H1 (cell line): ENCODE measurements around the gene PNO1. TPM values are rescaled to one million over a fixed set of nuclear protein-coding genes. Genes with fewer than 3 reads are reported as not detected.

Experiments used
- ASH2L ChIP-seq: fragments of 200-600, 300-600 bp; sonication (generic); IDR thresholded peaks from one replicate; pipeline ENCODE4 v1.7.1; 2017; ENCODE audit warnings: low read length
- ATF2 ChIP-seq: IDR thresholded peaks from 2 replicates; pipeline ENCODE4 v1.6.1; 2012; ENCODE audit warnings: low read length, inconsistent platforms
- CHD1 ChIP-seq: IDR thresholded peaks from 2 replicates; pipeline ENCODE4 v1.6.1; 2012; ENCODE audit warnings: low read depth, low read length, improper control_type of control experiment
- CREB1 ChIP-seq: IDR thresholded peaks from 2 replicates; pipeline ENCODE4 v1.6.1; 2012; ENCODE audit warnings: inconsistent platforms
- GABPA ChIP-seq: IDR thresholded peaks from 2 replicates; pipeline ENCODE4 v1.6.1; 2011; ENCODE audit warnings: mild to moderate bottlenecking, low read length, moderate library complexity, borderline replicate concordance; ENCODE audit not compliant: insufficient read depth
- JUND ChIP-seq: IDR thresholded peaks from 2 replicates; pipeline ENCODE4 v1.6.1; 2011; ENCODE audit warnings: mild to moderate bottlenecking, improper control_type of control experiment, low read length
- NRF1 ChIP-seq: IDR thresholded peaks from 2 replicates; pipeline ENCODE4 v1.6.1; 2011; ENCODE audit warnings: mild to moderate bottlenecking, low read depth, low read length, improper control_type of control experiment
- PHF8 ChIP-seq: fragments of 200-600 bp; sonication (generic); conservative IDR thresholded peaks from 2 replicates; pipeline ENCODE4 v1.7.1; 2012; ENCODE audit warnings: low read depth, mild to moderate bottlenecking, inconsistent platforms, low read length, moderate library complexity
- RXRA ChIP-seq: IDR thresholded peaks from 2 replicates; pipeline ENCODE4 v1.6.1; 2011; ENCODE audit warnings: low read depth, mild to moderate bottlenecking, low read length, moderate library complexity; ENCODE audit not compliant: insufficient read depth
- TEAD4 ChIP-seq: IDR thresholded peaks from 2 replicates; pipeline ENCODE4 v1.6.1; 2012; ENCODE audit warnings: low read depth, low read length, inconsistent platforms, mixed read lengths
- polyA plus RNA-seq, 7 experiments: library from polyadenylated mRNA; depleted of rRNA in 3 of 7; stranded (reverse) in 5 of 7; unstranded in 2 of 7; fragments of >200 nt in 5 of 7; fragments of 200-250 nt in 2 of 7; gene quantifications; 1 replicate in 5 of 7; 2 replicates in 1 of 7; 4 replicates in 1 of 7; pipeline versions ENCODE4 v1.2.1 to v1.2.3, GENCODE V29; 2011 to 2013; ENCODE audit warnings: missing spikeins in 2 of 7, mixed read lengths in 2 of 7
- total RNA-seq: library from RNA; stranded (reverse); fragmentation: NEBNext Ultra II Directional; extraction: Animal tissue kit (Norgen Biotek cat#: 25700); gene quantifications from 2 replicates; pipeline ENCODE4 v1.2.1, GENCODE V29; 2021
- TF ChIP-seq, protein P1 (sequence below): fragments of 300-600 bp; sonication (generic); IDR thresholded peaks from 2 replicates; pipeline ENCODE4 v1.7.1; 2012; ENCODE audit warnings: low read length, moderate library complexity, mild to moderate bottlenecking, inconsistent platforms; ENCODE audit not compliant: insufficient replicate concordance

Gene PNO1
- total and polyA plus RNA-seq, 2 of the 8 experiments (the other 6 are each of a cell fraction or from before 2014, with no cell fraction given) = 18.6 to 33.2 TPM

DNA sequence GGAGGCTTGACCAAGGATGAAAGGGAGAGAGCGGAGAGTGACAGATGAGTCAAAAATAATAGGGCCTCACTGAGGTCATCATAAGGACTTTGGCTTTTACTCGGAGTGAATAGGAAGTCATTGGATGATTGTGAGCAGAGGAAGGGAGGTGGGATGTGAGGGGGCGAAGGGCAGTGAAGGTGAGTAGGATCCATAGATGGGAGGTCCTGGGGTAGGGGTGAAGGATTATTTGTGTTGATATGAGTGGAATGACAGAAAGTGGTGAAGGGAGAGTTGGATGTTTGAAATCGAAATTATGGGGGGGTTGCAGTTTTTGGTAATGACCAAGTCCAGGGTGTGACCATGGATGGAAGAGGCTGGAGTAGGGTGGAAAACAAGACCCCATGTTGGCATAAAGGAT is 14.0 kb downstream of the PNO1 start (continued):
- TF ChIP-seq, protein P1, sequence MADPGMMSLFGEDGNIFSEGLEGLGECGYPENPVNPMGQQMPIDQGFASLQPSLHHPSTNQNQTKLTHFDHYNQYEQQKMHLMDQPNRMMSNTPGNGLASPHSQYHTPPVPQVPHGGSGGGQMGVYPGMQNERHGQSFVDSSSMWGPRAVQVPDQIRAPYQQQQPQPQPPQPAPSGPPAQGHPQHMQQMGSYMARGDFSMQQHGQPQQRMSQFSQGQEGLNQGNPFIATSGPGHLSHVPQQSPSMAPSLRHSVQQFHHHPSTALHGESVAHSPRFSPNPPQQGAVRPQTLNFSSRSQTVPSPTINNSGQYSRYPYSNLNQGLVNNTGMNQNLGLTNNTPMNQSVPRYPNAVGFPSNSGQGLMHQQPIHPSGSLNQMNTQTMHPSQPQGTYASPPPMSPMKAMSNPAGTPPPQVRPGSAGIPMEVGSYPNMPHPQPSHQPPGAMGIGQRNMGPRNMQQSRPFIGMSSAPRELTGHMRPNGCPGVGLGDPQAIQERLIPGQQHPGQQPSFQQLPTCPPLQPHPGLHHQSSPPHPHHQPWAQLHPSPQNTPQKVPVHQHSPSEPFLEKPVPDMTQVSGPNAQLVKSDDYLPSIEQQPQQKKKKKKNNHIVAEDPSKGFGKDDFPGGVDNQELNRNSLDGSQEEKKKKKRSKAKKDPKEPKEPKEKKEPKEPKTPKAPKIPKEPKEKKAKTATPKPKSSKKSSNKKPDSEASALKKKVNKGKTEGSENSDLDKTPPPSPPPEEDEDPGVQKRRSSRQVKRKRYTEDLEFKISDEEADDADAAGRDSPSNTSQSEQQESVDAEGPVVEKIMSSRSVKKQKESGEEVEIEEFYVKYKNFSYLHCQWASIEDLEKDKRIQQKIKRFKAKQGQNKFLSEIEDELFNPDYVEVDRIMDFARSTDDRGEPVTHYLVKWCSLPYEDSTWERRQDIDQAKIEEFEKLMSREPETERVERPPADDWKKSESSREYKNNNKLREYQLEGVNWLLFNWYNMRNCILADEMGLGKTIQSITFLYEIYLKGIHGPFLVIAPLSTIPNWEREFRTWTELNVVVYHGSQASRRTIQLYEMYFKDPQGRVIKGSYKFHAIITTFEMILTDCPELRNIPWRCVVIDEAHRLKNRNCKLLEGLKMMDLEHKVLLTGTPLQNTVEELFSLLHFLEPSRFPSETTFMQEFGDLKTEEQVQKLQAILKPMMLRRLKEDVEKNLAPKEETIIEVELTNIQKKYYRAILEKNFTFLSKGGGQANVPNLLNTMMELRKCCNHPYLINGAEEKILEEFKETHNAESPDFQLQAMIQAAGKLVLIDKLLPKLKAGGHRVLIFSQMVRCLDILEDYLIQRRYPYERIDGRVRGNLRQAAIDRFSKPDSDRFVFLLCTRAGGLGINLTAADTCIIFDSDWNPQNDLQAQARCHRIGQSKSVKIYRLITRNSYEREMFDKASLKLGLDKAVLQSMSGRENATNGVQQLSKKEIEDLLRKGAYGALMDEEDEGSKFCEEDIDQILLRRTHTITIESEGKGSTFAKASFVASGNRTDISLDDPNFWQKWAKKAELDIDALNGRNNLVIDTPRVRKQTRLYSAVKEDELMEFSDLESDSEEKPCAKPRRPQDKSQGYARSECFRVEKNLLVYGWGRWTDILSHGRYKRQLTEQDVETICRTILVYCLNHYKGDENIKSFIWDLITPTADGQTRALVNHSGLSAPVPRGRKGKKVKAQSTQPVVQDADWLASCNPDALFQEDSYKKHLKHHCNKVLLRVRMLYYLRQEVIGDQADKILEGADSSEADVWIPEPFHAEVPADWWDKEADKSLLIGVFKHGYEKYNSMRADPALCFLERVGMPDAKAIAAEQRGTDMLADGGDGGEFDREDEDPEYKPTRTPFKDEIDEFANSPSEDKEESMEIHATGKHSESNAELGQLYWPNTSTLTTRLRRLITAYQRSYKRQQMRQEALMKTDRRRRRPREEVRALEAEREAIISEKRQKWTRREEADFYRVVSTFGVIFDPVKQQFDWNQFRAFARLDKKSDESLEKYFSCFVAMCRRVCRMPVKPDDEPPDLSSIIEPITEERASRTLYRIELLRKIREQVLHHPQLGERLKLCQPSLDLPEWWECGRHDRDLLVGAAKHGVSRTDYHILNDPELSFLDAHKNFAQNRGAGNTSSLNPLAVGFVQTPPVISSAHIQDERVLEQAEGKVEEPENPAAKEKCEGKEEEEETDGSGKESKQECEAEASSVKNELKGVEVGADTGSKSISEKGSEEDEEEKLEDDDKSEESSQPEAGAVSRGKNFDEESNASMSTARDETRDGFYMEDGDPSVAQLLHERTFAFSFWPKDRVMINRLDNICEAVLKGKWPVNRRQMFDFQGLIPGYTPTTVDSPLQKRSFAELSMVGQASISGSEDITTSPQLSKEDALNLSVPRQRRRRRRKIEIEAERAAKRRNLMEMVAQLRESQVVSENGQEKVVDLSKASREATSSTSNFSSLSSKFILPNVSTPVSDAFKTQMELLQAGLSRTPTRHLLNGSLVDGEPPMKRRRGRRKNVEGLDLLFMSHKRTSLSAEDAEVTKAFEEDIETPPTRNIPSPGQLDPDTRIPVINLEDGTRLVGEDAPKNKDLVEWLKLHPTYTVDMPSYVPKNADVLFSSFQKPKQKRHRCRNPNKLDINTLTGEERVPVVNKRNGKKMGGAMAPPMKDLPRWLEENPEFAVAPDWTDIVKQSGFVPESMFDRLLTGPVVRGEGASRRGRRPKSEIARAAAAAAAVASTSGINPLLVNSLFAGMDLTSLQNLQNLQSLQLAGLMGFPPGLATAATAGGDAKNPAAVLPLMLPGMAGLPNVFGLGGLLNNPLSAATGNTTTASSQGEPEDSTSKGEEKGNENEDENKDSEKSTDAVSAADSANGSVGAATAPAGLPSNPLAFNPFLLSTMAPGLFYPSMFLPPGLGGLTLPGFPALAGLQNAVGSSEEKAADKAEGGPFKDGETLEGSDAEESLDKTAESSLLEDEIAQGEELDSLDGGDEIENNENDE = no peak
- no peak for TF ChIP-seq CHD1
- no peak for TF ChIP-seq TEAD4
- TF ChIP-seq PHF8 = no peak
- no peak for TF ChIP-seq JUND
- TF ChIP-seq GABPA = no peak
- no peak for TF ChIP-seq NRF1
- TF ChIP-seq RXRA = no peak
- no peak for TF ChIP-seq CREB1
- no peak for TF ChIP-seq ASH2L
- no peak for TF ChIP-seq ATF2
